Bronchial epithelial cell (primary cell): ENCODE results near the gene CNFN. TPM values are rescaled to one million over a fixed set of nuclear protein-coding genes. Genes with fewer than 3 reads are reported as not detected.

ENCODE experiments used
- DNase-seq: peaks from one replicate; pipeline ENCODE4 v3.0.0-alpha.2; 2010; ENCODE audit warnings: low read depth
- FAIRE-seq: peaks from 2 replicates; lab custom pipeline; 2011; peaks lifted over from hg19 to GRCh38; lab: Jason Lieb, UNC
- H3K27me3 ChIP-seq: 2 replicates; pipeline ENCODE4 v1.5.1; 2011; ENCODE audit warnings: low read length; ENCODE audit not compliant: control insufficient read depth, insufficient read depth
- H3K36me3 ChIP-seq: 2 replicates; pipeline ENCODE4 v1.5.1; 2011; ENCODE audit warnings: low read length; ENCODE audit not compliant: control insufficient read depth, insufficient read depth
- H3K4me3 ChIP-seq: 2 replicates; pipeline ENCODE4 v1.5.1; 2011; ENCODE audit warnings: mild to moderate bottlenecking, low read depth, low read length, control low read depth
- CTCF ChIP-seq: IDR thresholded peaks from 2 replicates; pipeline ENCODE4 v1.5.1; 2011; ENCODE audit warnings: mild to moderate bottlenecking, moderate library complexity, low read length, control low read depth, inconsistent platforms; ENCODE audit not compliant: insufficient read depth, severe bottlenecking
- total RNA-seq: library from RNA; depleted of rRNA; stranded (reverse); fragments of >200 nt; gene quantifications from 2 replicates; pipeline ENCODE4 v1.2.1, GENCODE V29; 2014

Gene CNFN
- total RNA-seq, 1 donor from 2014 or later, result not detected

GRCh38 chr19:42392165-42392564 is 2.1 kb upstream of the CNFN start:
- H3K36me3 ChIP-seq, result no peaks in the 10 kb centered on the region
- DNase-seq (no peak), FAIRE-seq (no peak)
- H3K27me3 ChIP-seq, result peaks cover 10% of the 10 kb centered on the region
- no peak overlapping the region for H3K4me3 ChIP-seq
- TF ChIP-seq CTCF, result no peak

GRCh38 chr19:42388851-42389489 is 1.1 kb downstream of the CNFN start:
- no peak for TF ChIP-seq CTCF
- H3K27me3 ChIP-seq, result peaks cover 10% of the 10 kb centered on the region
- FAIRE-seq (no peak), DNase-seq (no peak)
- H3K4me3 ChIP-seq, result no peak overlapping the region
- H3K36me3 ChIP-seq, result no peaks in the 10 kb centered on the region

GRCh38 chr19:42386974-42387707 is 3.0 kb downstream of the CNFN start:
- H3K36me3 ChIP-seq, result no peaks in the 10 kb centered on the region
- TF ChIP-seq CTCF, result peak; percentile 68
- peak overlapping the region; percentile 27 for H3K4me3 ChIP-seq
- FAIRE-seq, result no peak
- peaks cover 10% of the 10 kb centered on the region for H3K27me3 ChIP-seq
- DNase-seq, result peak; percentile 58

GRCh38 chr19:42380155-42380554 is 9.9 kb downstream of the CNFN start:
- Histone ChIP-seq H3K4me3 (no peak overlapping the region), H3K36me3 (no peaks in the 10 kb centered on the region), H3K27me3 (no peaks in the 10 kb centered on the region)
- FAIRE-seq (no peak), DNase-seq (no peak)
- TF ChIP-seq CTCF, result no peak

GRCh38 chr19:42378225-42379215 is 11.6 kb downstream of the CNFN start:
- Histone ChIP-seq H3K4me3 (no peak overlapping the region), H3K27me3 (no peaks in the 10 kb centered on the region), H3K36me3 (peaks cover 2% of the 10 kb centered on the region)
- TF ChIP-seq CTCF, result no peak
- FAIRE-seq (no peak), DNase-seq (peak; percentile 21)
